Measurements from ENCODE around the gene CIZ1. TPM values are rescaled to one million over a fixed set of nuclear protein-coding genes. Genes with fewer than 3 reads are reported as not detected.
A peak's percentile ranks its signal among the peaks of the same experiment; 100 is the strongest.

CIZ1 gene
- total and polyA plus RNA-seq, 9 of the 15 experiments (the other 6 are each of a cell fraction or from before 2014, with no cell fraction given): 6.6 to 329 (median 87.8) TPM

DNA sequence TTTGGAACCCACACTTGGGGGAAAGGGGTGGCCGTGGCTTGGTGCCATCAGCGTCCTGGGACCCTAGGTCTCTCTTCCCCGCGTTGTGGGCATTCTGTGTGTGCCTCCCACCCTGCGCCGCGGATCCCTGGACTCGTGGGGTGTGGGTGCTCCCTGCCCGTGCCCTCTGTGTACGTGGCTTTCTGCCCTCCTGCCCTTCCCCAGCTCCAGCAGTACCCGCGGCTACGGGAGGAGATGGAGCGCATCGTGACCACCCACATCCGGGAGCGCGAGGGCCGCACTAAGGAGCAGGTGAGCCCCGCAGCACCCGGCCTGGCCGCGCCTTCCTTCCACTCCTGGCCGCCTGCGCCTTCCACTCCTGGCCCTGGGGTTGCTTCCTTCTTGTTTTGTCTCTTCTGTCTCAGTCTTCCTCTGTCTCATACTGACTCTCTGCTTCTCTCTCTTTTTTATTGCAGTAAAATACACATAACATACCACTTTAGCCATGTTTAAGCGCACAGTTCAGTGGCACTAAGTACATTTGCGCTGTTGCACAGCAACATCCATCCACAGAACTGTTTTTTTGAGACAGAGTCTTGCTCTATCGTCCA, 42.5 kb upstream of the CIZ1 start:
- H3K9me3 ChIP-seq (replicated peaks; ENCODE audit: control insufficient read depth, insufficient read depth, low read depth, low read length): no peaks in the 10 kb centered on the region
- H3K79me2 ChIP-seq (ENCODE audit: control insufficient read depth, insufficient read depth, low read length): no peaks in the 10 kb centered on the region
- H3K9ac ChIP-seq (ENCODE audit: insufficient read depth in 1 of 2, low read depth in 2 of 2, low read length in 2 of 2): peak overlapping the region in 1 of 2 experiments; percentile 66; a peak in 1 of 4 replicates
- no peak for FAIRE-seq
- DNase-seq (ENCODE audit: extremely low read depth in 1 of 4, low spot score in 3 of 4): no peak
- 29% methylated on average over 28 of the region's 28 CpGs for WGBS (ENCODE audit: insufficient coverage, low coverage, missing lambda C conversion rate)
- ATAC-seq: peak; percentile 28
- H3K9me1 ChIP-seq (ENCODE audit: control insufficient read depth, insufficient read depth, low read length): no peaks in the 10 kb centered on the region
- intact Hi-C loops (cut with micrococcal nuclease) (no loop called here), in situ Hi-C loops (cut with MboI) (no loop called here)
- H4K20me1 ChIP-seq (replicated peaks; ENCODE audit: control insufficient read depth, insufficient read depth, low read length): no peaks in the 10 kb centered on the region
- no TSS peak for BruUV-seq (replicated peaks)
- CTCF ChIA-PET (ENCODE audit: low intra/inter-chr PET ratio): no interaction called here
- peaks cover 33 to 49% of the 10 kb centered on the region in 2 experiments for H3K27me3 ChIP-seq (ENCODE audit: control insufficient read depth in 2 of 2, insufficient read depth in 2 of 2, low read length in 2 of 2)
- H2AFZ ChIP-seq (ENCODE audit: low read depth, low read length): no peak overlapping the region
- H3K4me3 ChIP-seq: no peak overlapping the region
- peaks cover 0 to 18% of the 10 kb centered on the region in 2 experiments; a peak in 2 of 5 replicates for H3K4me1 ChIP-seq (replicated peaks in 1 of 2; ENCODE audit: control insufficient read depth in 2 of 2, insufficient read depth in 2 of 2, low read length in 2 of 2)
- POLR2A ChIA-PET: interaction anchor here (0.8 to 1.3 kb wide), 3 partner anchors 9 to 19 kb away, joined by 3 to 6 read pairs (median 3); no protein-coding TSS in a partner anchor
- no peak overlapping the region for H3K4me2 ChIP-seq (ENCODE audit: insufficient read depth, low read length)
- H3K27ac ChIP-seq (ENCODE audit: extremely low read depth, low read depth, low read length): no peak overlapping the region
- no peaks in the 10 kb centered on the region for H3K36me3 ChIP-seq (ENCODE audit: control insufficient read depth, insufficient read depth, low read length)
- no peak for TF ChIP-seq SRSF7 (optimal IDR thresholded peaks at IDR 0.05; ENCODE audit: low read depth, low read length)
- TF ChIP-seq, protein P1, sequence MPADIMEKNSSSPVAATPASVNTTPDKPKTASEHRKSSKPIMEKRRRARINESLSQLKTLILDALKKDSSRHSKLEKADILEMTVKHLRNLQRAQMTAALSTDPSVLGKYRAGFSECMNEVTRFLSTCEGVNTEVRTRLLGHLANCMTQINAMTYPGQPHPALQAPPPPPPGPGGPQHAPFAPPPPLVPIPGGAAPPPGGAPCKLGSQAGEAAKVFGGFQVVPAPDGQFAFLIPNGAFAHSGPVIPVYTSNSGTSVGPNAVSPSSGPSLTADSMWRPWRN (IDR thresholded peaks at IDR 0.05; ENCODE audit: low read depth): no peak
- TF ChIP-seq, protein P2, sequence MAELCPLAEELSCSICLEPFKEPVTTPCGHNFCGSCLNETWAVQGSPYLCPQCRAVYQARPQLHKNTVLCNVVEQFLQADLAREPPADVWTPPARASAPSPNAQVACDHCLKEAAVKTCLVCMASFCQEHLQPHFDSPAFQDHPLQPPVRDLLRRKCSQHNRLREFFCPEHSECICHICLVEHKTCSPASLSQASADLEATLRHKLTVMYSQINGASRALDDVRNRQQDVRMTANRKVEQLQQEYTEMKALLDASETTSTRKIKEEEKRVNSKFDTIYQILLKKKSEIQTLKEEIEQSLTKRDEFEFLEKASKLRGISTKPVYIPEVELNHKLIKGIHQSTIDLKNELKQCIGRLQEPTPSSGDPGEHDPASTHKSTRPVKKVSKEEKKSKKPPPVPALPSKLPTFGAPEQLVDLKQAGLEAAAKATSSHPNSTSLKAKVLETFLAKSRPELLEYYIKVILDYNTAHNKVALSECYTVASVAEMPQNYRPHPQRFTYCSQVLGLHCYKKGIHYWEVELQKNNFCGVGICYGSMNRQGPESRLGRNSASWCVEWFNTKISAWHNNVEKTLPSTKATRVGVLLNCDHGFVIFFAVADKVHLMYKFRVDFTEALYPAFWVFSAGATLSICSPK (IDR thresholded peaks at IDR 0.05; ENCODE audit: borderline replicate concordance): no peak
- 0 out of 2 replicates have a peak, but pooled peaks have one; percentile 38 for TF ChIP-seq RBM14 (IDR thresholded peaks at IDR 0.05; ENCODE audit: borderline replicate concordance, insufficient read depth, low read depth, low read length)
- TF ChIP-seq, protein P3, sequence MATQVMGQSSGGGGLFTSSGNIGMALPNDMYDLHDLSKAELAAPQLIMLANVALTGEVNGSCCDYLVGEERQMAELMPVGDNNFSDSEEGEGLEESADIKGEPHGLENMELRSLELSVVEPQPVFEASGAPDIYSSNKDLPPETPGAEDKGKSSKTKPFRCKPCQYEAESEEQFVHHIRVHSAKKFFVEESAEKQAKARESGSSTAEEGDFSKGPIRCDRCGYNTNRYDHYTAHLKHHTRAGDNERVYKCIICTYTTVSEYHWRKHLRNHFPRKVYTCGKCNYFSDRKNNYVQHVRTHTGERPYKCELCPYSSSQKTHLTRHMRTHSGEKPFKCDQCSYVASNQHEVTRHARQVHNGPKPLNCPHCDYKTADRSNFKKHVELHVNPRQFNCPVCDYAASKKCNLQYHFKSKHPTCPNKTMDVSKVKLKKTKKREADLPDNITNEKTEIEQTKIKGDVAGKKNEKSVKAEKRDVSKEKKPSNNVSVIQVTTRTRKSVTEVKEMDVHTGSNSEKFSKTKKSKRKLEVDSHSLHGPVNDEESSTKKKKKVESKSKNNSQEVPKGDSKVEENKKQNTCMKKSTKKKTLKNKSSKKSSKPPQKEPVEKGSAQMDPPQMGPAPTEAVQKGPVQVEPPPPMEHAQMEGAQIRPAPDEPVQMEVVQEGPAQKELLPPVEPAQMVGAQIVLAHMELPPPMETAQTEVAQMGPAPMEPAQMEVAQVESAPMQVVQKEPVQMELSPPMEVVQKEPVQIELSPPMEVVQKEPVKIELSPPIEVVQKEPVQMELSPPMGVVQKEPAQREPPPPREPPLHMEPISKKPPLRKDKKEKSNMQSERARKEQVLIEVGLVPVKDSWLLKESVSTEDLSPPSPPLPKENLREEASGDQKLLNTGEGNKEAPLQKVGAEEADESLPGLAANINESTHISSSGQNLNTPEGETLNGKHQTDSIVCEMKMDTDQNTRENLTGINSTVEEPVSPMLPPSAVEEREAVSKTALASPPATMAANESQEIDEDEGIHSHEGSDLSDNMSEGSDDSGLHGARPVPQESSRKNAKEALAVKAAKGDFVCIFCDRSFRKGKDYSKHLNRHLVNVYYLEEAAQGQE (IDR thresholded peaks at IDR 0.05; ENCODE audit: borderline replicate concordance): no peak
- TF ChIP-seq, protein P3 (CRISPR knock-in tag; IDR thresholded peaks at IDR 0.05; ENCODE audit: low read depth): 0 out of 2 replicates have a peak, but pooled peaks have one; percentile 43
- TF ChIP-seq, protein P4, sequence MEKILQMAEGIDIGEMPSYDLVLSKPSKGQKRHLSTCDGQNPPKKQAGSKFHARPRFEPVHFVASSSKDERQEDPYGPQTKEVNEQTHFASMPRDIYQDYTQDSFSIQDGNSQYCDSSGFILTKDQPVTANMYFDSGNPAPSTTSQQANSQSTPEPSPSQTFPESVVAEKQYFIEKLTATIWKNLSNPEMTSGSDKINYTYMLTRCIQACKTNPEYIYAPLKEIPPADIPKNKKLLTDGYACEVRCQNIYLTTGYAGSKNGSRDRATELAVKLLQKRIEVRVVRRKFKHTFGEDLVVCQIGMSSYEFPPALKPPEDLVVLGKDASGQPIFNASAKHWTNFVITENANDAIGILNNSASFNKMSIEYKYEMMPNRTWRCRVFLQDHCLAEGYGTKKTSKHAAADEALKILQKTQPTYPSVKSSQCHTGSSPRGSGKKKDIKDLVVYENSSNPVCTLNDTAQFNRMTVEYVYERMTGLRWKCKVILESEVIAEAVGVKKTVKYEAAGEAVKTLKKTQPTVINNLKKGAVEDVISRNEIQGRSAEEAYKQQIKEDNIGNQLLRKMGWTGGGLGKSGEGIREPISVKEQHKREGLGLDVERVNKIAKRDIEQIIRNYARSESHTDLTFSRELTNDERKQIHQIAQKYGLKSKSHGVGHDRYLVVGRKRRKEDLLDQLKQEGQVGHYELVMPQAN (IDR thresholded peaks at IDR 0.05; ENCODE audit: borderline replicate concordance): no peak
- TF ChIP-seq HDAC1 (IDR thresholded peaks at IDR 0.05): no peak

All from K562 (cell line).